Panc1 (cell line): Measurements from ENCODE around the gene KNDC1. TPM values are rescaled to one million over a fixed set of nuclear protein-coding genes. Genes with fewer than 3 reads are reported as not detected.

Experiments
- ATAC-seq: fragments of 200-7000 bp; cut with Tn5 transposase; 2 replicates; pipeline ENCODE4 v1.9.1; 2020; ENCODE audit warnings: mild to moderate bottlenecking, moderate library complexity
- BruUV-seq: library from RNA; stranded (reverse); fragments of 400-500 nt; replicated peaks from 2 replicates; lab custom pipeline; 2021; lab: Mats Ljungman, UMichigan
- CTCF ChIA-PET: fragments of 300-600 bp; sonication (Branson Sonifier 250); formaldehyde crosslinking; loops from one replicate; lab custom pipeline; 2022; ENCODE audit warnings: antibody characterized with exemption; lab: Charles Lee
- POLR2A ChIA-PET: fragments of 300-600 bp; sonication (Branson Sonifier 250); formaldehyde crosslinking; loops from one replicate; lab custom pipeline; 2022; ENCODE audit warnings: antibody characterized with exemption; lab: Charles Lee
- DNase-seq: peaks from one replicate; pipeline ENCODE4 v3.0.0-alpha.2; 2010; ENCODE audit warnings: low read depth, low spot score
- H3K27ac ChIP-seq: 2 replicates; pipeline ENCODE4 v1.5.1; 2011; ENCODE audit warnings: mild to moderate bottlenecking, low read length, inconsistent platforms
- H3K27me3 ChIP-seq: fragments of 200-500 bp; sonication (Bioruptor generic); 2 replicates; pipeline ENCODE4 v1.6.0; 2014; ENCODE audit warnings: low read length, inconsistent platforms; ENCODE audit not compliant: control insufficient read depth, insufficient read depth
- H3K36me3 ChIP-seq: fragments of 200-500 bp; sonication (Bioruptor generic); 2 replicates; pipeline ENCODE4 v1.5.1; 2014; ENCODE audit warnings: inconsistent platforms, mild to moderate bottlenecking, low read length, moderate library complexity; ENCODE audit not compliant: control insufficient read depth, insufficient read depth
- H3K4me1 ChIP-seq: 2 replicates; pipeline ENCODE4 v1.5.1; 2011; ENCODE audit warnings: inconsistent platforms, mild to moderate bottlenecking, low read length, moderate library complexity; ENCODE audit not compliant: control insufficient read depth, insufficient read depth
- H3K4me3 ChIP-seq, 2 experiments: 2 replicates each; pipeline ENCODE4 v1.5.1; 2011 to 2012; ENCODE audit warnings: low read depth in 2 of 2, low read length in 2 of 2, mild to moderate bottlenecking in 2 of 2, inconsistent platforms in 1 of 2, moderate library complexity in 1 of 2
- H3K9me3 ChIP-seq: fragments of 200-500 bp; sonication (Bioruptor generic); 2 replicates; pipeline ENCODE4 v1.5.1; 2014; ENCODE audit warnings: low read depth, mild to moderate bottlenecking, inconsistent platforms, low read length, moderate library complexity; ENCODE audit not compliant: control insufficient read depth, insufficient read depth
- POLR2AphosphoS5 ChIP-seq: IDR thresholded peaks from 2 replicates; pipeline ENCODE4 v1.6.1; 2012; ENCODE audit warnings: mild to moderate bottlenecking, low read depth, low read length, moderate library complexity
- SIN3A ChIP-seq: IDR thresholded peaks from 2 replicates; pipeline ENCODE4 v1.6.1; 2012; ENCODE audit warnings: low read depth, mild to moderate bottlenecking, low read length, moderate library complexity, borderline replicate concordance; ENCODE audit not compliant: insufficient read depth
- TCF7L2 ChIP-seq: IDR thresholded peaks from 2 replicates; pipeline ENCODE4 v1.6.1; 2011; ENCODE audit warnings: mild to moderate bottlenecking, low read depth, low read length, inconsistent platforms
- in situ Hi-C: cut with HindIII; loops from 2 replicates; pipeline ENCODE4 v1.10.0; 2016; ENCODE audit warnings: low sequenced_read_pairs, low pct_unique_long_range_greater_than_20kb
- intact Hi-C: fragments of 100-400 bp; cut with micrococcal nuclease; formaldehyde crosslinking; loops from one replicate; pipeline ENCODE4 v1.10.0; 2022; ENCODE audit not compliant: unreplicated experiment
- total RNA-seq: library from RNA; stranded (reverse); gene quantifications from one replicate; pipeline ENCODE4 v1.2.1, GENCODE V29; 2021; ENCODE audit not compliant: unreplicated experiment
- TF ChIP-seq, protein P1 (sequence below), 2 experiments: IDR thresholded peaks; 2 replicates each; pipeline ENCODE4 v1.6.1; 2011 to 2012; ENCODE audit warnings: low read depth in 2 of 2, control low read depth in 1 of 2, low read length in 1 of 2, mild to moderate bottlenecking in 1 of 2, moderate library complexity in 1 of 2; ENCODE audit not compliant: insufficient read depth in 1 of 2
- TF ChIP-seq, protein P2 (sequence below): fragments of 450-650 bp; IDR thresholded peaks from 2 replicates; pipeline ENCODE4 v1.5.1; 2017; ENCODE audit warnings: mild to moderate bottlenecking

Gene KNDC1
- total RNA-seq, 1 experiment from 2014 or later, result 2.6 TPM

DNA sequence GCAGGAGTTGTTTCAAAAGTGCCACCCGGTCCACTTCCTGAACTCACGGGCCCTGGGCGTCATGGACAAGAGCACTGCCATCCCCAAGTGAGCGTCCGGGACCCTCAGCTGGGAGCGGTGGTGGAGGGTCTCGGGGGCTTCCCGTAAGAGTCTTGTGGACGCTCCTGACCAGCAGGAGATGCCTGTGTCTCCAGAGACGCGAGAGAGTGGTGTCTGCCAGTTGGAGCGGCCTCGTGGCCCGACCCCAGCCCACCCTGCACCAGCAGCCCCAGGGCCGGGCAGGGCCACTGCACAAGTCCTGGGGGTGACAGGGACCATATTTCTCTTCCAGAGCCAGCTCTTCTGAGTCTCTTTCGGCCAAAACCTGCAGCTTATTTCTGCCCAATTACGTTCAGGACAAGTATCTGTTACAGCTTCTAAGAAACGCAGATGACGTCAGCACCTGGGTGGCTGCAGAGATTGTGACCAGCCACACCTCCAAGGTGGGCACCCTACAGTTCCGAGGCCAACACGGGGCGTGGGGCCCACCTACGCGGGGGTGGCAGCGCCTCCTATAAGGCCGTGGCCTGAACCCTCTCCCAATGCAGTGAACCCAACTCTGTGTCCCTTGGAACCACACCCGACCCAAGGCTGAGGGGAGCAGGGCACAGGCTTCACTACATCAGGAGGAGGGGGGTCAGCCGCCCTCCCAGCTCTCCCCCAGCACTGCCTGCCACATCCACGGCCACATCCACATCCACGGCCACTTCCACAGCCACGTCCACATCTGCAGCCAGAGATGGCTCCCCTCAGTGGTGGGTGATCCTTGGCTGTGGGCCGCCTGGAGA, 53.8 kb downstream of the KNDC1 start:
- H3K27ac ChIP-seq, result no peak overlapping the region
- H3K36me3 ChIP-seq, result no peaks in the 10 kb centered on the region
- H3K27me3 ChIP-seq, result no peaks in the 10 kb centered on the region
- TF ChIP-seq SIN3A (no peak), POLR2AphosphoS5 (no peak), TCF7L2 (no peak)
- TF ChIP-seq, protein P1, sequence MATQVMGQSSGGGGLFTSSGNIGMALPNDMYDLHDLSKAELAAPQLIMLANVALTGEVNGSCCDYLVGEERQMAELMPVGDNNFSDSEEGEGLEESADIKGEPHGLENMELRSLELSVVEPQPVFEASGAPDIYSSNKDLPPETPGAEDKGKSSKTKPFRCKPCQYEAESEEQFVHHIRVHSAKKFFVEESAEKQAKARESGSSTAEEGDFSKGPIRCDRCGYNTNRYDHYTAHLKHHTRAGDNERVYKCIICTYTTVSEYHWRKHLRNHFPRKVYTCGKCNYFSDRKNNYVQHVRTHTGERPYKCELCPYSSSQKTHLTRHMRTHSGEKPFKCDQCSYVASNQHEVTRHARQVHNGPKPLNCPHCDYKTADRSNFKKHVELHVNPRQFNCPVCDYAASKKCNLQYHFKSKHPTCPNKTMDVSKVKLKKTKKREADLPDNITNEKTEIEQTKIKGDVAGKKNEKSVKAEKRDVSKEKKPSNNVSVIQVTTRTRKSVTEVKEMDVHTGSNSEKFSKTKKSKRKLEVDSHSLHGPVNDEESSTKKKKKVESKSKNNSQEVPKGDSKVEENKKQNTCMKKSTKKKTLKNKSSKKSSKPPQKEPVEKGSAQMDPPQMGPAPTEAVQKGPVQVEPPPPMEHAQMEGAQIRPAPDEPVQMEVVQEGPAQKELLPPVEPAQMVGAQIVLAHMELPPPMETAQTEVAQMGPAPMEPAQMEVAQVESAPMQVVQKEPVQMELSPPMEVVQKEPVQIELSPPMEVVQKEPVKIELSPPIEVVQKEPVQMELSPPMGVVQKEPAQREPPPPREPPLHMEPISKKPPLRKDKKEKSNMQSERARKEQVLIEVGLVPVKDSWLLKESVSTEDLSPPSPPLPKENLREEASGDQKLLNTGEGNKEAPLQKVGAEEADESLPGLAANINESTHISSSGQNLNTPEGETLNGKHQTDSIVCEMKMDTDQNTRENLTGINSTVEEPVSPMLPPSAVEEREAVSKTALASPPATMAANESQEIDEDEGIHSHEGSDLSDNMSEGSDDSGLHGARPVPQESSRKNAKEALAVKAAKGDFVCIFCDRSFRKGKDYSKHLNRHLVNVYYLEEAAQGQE (IDR thresholded peaks at IDR 0.05; ENCODE audit: insufficient read depth in 1 of 2, low read depth in 2 of 2, low read length in 1 of 2), result no peak
- TF ChIP-seq, protein P2, sequence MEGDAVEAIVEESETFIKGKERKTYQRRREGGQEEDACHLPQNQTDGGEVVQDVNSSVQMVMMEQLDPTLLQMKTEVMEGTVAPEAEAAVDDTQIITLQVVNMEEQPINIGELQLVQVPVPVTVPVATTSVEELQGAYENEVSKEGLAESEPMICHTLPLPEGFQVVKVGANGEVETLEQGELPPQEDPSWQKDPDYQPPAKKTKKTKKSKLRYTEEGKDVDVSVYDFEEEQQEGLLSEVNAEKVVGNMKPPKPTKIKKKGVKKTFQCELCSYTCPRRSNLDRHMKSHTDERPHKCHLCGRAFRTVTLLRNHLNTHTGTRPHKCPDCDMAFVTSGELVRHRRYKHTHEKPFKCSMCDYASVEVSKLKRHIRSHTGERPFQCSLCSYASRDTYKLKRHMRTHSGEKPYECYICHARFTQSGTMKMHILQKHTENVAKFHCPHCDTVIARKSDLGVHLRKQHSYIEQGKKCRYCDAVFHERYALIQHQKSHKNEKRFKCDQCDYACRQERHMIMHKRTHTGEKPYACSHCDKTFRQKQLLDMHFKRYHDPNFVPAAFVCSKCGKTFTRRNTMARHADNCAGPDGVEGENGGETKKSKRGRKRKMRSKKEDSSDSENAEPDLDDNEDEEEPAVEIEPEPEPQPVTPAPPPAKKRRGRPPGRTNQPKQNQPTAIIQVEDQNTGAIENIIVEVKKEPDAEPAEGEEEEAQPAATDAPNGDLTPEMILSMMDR, result no peak
- BruUV-seq, result no TSS peak
- no peaks in the 10 kb centered on the region for H3K9me3 ChIP-seq
- ChIA-PET CTCF (no interaction called here), POLR2A (no interaction called here)
- DNase-seq (no peak), ATAC-seq (no peak)
- no peak overlapping the region for H3K4me3 ChIP-seq
- no peaks in the 10 kb centered on the region for H3K4me1 ChIP-seq
- in situ Hi-C loops (no loop called here), intact Hi-C loops (no loop called here)

DNA sequence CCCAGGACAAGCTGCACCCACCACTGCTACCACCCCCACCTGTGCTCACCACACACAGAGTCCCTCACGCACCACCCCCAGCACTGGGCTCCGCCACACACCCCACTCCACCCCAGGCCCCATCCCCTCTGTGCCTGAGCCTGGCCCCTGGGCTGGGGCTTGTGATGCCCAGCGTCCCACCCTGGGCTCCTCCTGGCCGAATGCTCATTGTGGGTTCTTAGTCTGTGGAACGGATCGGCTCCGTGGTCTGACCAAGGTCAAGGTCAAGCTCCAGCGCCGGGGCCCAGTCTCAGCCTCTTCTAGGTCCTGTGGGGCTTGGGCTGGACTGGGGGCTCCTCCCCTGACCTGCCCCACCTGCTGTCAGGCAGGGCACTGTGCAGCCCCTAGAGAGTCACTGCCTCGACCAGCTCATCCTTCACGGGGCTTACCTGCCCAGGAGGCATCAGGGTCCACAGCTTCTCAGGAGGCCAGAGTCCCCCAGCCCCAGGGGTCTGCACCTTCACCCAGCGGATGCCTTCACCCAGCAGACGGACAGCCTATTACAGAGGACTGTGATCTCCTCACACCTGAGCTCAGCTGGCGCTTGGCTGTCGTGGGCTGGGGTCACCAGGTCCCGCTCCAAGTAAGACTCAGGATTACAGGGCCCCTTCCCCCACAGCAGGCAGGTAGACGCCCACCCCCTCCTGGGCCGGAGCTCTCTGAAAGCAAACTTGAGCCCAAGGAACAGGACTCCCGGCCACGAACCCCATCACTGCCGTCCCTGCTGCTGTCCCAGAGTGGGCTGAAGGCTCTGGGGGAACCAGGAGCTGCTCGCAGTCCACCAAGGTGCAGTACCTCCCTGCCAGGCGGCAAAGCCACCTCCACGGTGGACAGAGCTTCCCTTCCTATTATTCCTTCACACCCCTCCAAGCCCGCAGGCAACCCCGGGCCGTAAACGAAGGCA, 54.7 kb downstream of the KNDC1 start:
- DNase-seq, result no peak
- ChIA-PET POLR2A (no interaction called here), CTCF (no interaction called here)
- H3K9me3 ChIP-seq, result no peaks in the 10 kb centered on the region
- no peaks in the 10 kb centered on the region for H3K27me3 ChIP-seq
- H3K36me3 ChIP-seq, result no peaks in the 10 kb centered on the region
- H3K4me3 ChIP-seq, result no peak overlapping the region
- intact Hi-C loops (no loop called here), in situ Hi-C loops (no loop called here)
- TF ChIP-seq, protein P1 (IDR thresholded peaks at IDR 0.05; ENCODE audit: insufficient read depth in 1 of 2, low read depth in 2 of 2, low read length in 1 of 2), result no peak
- TF ChIP-seq POLR2AphosphoS5 (no peak), TCF7L2 (no peak), SIN3A (no peak)
- TF ChIP-seq, protein P2, result no peak
- ATAC-seq, result no peak
- no peak overlapping the region for H3K27ac ChIP-seq
- BruUV-seq, result no TSS peak
- H3K4me1 ChIP-seq, result no peaks in the 10 kb centered on the region
